CD4-positive, CD25-positive, alpha-beta regulatory T cell (primary cell): ENCODE measurements around the gene FRMPD4. TPM values are rescaled to one million over a fixed set of nuclear protein-coding genes. Genes with fewer than 3 reads are reported as not detected.
"Not testable (repeated sequence)": the region's sequence is repeated elsewhere in the genome, so short reads cannot be mapped to it uniquely, and the experiment has no call there.

Source experiments
- ATAC-seq, 2 donors: fragments of 150-1000 bp; cut with Tn5 transposase; one replicate each; pipeline ENCODE4 v1.10.0; 2021; ENCODE audit warnings: low read depth in 2 of 2, moderate number of reproducible peaks in 2 of 2, moderate library complexity in 1 of 2
- DNase-seq, 3 donors: peaks; one replicate each; pipeline versions ENCODE4 v3.0.0 to v3.0.0-alpha.2; 2012 to 2022; ENCODE audit warnings: mixed read lengths in 1 of 3
- H3K27ac ChIP-seq: one replicate; pipeline ENCODE4 v1.7.0; 2013; ENCODE audit warnings: mild to moderate bottlenecking, low read length; ENCODE audit not compliant: insufficient read depth, poor library complexity, severe bottlenecking
- H3K27me3 ChIP-seq: one replicate; pipeline ENCODE4 v1.7.0; 2013; ENCODE audit warnings: low read length; ENCODE audit not compliant: control insufficient read depth, insufficient read depth
- H3K36me3 ChIP-seq: one replicate; pipeline ENCODE4 v1.7.0; 2013; ENCODE audit warnings: mild to moderate bottlenecking, low read length, moderate library complexity; ENCODE audit not compliant: control insufficient read depth, insufficient read depth
- H3K4me1 ChIP-seq: 2 replicates; pipeline ENCODE4 v1.7.0; 2013; ENCODE audit warnings: mild to moderate bottlenecking, low read length; ENCODE audit not compliant: insufficient read depth, control insufficient read depth, poor library complexity, severe bottlenecking
- H3K4me3 ChIP-seq: one replicate; pipeline ENCODE4 v1.7.0; 2013; ENCODE audit warnings: low read depth, mild to moderate bottlenecking, low read length, moderate library complexity
- H3K9me3 ChIP-seq, 2 experiments: 1 replicate in 1 of 2; 2 replicates in 1 of 2; pipeline ENCODE4 v1.7.0; 2013; ENCODE audit warnings: low read length in 2 of 2, mild to moderate bottlenecking in 1 of 2, moderate library complexity in 1 of 2; ENCODE audit not compliant: control insufficient read depth in 2 of 2
- H3K27ac Mint-ChIP-seq, 3 donors: one replicate each; pipeline ENCODE4 v1.8.0; 2020 to 2022; ENCODE audit warnings: mild to moderate bottlenecking in 3 of 3, mixed read lengths in 3 of 3, moderate library complexity in 2 of 3
- H3K27me3 Mint-ChIP-seq: one replicate; pipeline ENCODE4 v1.8.0; 2022; ENCODE audit warnings: mild to moderate bottlenecking, mixed read lengths
- H3K36me3 Mint-ChIP-seq: one replicate; pipeline ENCODE4 v1.8.0; 2020; ENCODE audit warnings: mixed read lengths
- H3K4me1 Mint-ChIP-seq, 4 donors: one replicate each; pipeline ENCODE4 v1.8.0; 2020 to 2022; ENCODE audit warnings: mixed read lengths in 4 of 4, mild to moderate bottlenecking in 1 of 4
- H3K4me3 Mint-ChIP-seq, 4 donors: one replicate each; pipeline ENCODE4 v1.8.0; 2020 to 2022; ENCODE audit warnings: mild to moderate bottlenecking in 4 of 4, mixed read lengths in 4 of 4, moderate library complexity in 3 of 4
- H3K9me3 Mint-ChIP-seq, 7 donors: one replicate each; pipeline ENCODE4 v1.8.0; 2020 to 2022; ENCODE audit warnings: mixed read lengths in 7 of 7, mild to moderate bottlenecking in 3 of 7, moderate library complexity in 2 of 7
- polyA plus RNA-seq, 4 donors: library from polyadenylated mRNA; unstranded; fragments of 300-500 nt; fragmentation: Illumina TruSeq; gene quantifications; one replicate each; pipeline ENCODE4 v1.2.3, GENCODE V29; 2021
- total RNA-seq: library from RNA; stranded (reverse); gene quantifications from one replicate; pipeline ENCODE4 v1.2.3, GENCODE V29; 2022

The FRMPD4 gene
- total and polyA plus RNA-seq, 5 donors from 2014 or later = not detected

DNA sequence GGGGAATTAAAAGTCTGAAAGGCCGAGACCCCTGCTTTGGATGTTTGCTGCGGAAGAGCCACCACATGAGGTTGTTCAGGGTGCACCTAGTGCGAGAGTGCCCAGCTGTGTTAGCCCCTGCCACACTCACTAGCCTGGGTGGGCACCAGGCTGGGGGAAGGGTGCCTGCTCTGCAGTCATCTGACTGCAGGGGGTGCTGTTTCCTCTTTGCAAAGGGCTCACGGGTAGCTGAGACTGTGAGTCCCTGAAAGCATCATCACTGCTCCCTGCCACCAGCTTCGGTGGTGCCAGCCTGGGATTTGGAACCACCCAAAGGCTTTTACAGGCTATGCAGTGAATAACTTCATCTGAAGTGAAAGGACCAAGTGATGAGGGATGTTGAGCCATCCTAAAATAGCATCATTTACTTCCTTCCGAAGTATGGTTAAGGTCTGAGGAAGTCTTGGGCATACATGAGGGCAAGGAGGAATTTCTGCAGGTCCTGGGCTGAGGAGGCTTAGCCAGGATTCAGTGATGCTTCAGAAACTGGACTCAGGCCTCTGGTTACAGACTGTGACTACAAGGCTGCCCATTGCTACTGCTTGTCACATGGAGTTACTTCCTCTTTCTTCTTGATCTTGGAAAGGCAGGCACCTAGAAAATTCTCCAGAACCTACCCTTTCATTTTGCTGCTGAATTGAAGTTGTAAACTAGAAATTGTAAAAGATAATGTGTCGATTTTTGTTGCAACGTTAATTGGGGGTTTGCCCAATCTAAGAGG is 359.7 kb downstream of the FRMPD4 start:
- no peaks in the 10 kb centered on the region for H3K27me3 ChIP-seq
- Mint-ChIP-seq H3K4me1 (no peaks in the 10 kb centered on the region), H3K27ac (no peak overlapping the region), H3K27me3 (no peaks in the 10 kb centered on the region), H3K4me3 (no peak overlapping the region), H3K9me3 (peaks cover 0 to 5% (median 0%) of the 10 kb centered on the region in 7 donors), H3K36me3 (no peaks in the 10 kb centered on the region)
- no peaks in the 10 kb centered on the region for H3K9me3 ChIP-seq
- no peaks in the 10 kb centered on the region for H3K36me3 ChIP-seq
- DNase-seq (no peak), ATAC-seq (no peak)
- H3K4me1 ChIP-seq = no peaks in the 10 kb centered on the region
- H3K4me3 ChIP-seq = no peak overlapping the region
- no peak overlapping the region for H3K27ac ChIP-seq

- Histone ChIP-seq H3K4me3 (no peak overlapping the region), H3K4me1 (no peaks in the 10 kb centered on the region), H3K27me3 (no peaks in the 10 kb centered on the region), H3K27ac (no peak overlapping the region), H3K36me3 (no peaks in the 10 kb centered on the region), H3K9me3 (no peaks in the 10 kb centered on the region)
- Mint-ChIP-seq H3K9me3 (peaks cover 0 to 4% (median 0%) of the 10 kb centered on the region in 7 donors), H3K4me1 (no peaks in the 10 kb centered on the region), H3K27me3 (no peaks in the 10 kb centered on the region), H3K27ac (no peak overlapping the region), H3K4me3 (no peak overlapping the region), H3K36me3 (no peaks in the 10 kb centered on the region)
- ATAC-seq = no peak
- no peak for DNase-seq
Measured at GRCh38 chrX:12505127-12505526, 366.9 kb downstream of the FRMPD4 start.

DNA sequence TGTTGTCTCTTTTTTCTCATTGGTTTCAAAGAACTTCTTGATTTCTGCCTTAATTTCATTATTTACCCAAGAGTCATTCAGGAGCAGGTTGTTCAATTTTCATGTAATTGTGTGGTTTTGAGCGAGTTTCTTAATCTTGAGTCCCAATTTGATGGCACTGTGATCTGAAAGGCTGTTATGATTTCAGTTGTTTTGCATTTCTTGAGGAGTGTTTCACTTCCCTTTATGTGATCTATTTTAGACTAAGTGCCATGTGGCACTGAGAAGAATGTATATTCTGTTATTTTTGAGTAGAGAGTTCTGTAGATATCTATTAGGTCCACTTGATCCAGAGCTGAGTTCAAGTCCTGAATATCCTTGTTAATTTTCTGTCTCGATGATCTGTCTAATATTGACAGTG is 377.1 kb downstream of the FRMPD4 start:
- H3K4me1 Mint-ChIP-seq, H3K36me3 ChIP-seq, H3K4me3 Mint-ChIP-seq, H3K36me3 Mint-ChIP-seq, ATAC-seq, H3K9me3 ChIP-seq, H3K27me3 Mint-ChIP-seq, H3K4me1 ChIP-seq, H3K27ac ChIP-seq, DNase-seq, H3K27me3 ChIP-seq, H3K4me3 ChIP-seq, H3K27ac Mint-ChIP-seq: not testable (repeated sequence)
- H3K9me3 Mint-ChIP-seq = peaks cover 0 to 19% (median 4%) of the 10 kb centered on the region in 7 donors

GRCh38 chrX:12526306-12526705 is 388.0 kb downstream of the FRMPD4 start:
- Mint-ChIP-seq H3K27ac (no peak overlapping the region), H3K9me3 (peaks cover 0 to 3% (median 0%) of the 10 kb centered on the region in 7 donors), H3K36me3 (no peaks in the 10 kb centered on the region), H3K4me1 (no peaks in the 10 kb centered on the region), H3K4me3 (no peak overlapping the region), H3K27me3 (no peaks in the 10 kb centered on the region)
- Histone ChIP-seq H3K4me1 (no peaks in the 10 kb centered on the region), H3K9me3 (no peaks in the 10 kb centered on the region), H3K4me3 (no peak overlapping the region), H3K27ac (no peak overlapping the region), H3K27me3 (no peaks in the 10 kb centered on the region), H3K36me3 (no peaks in the 10 kb centered on the region)
- DNase-seq (no peak), ATAC-seq (no peak)

GRCh38 chrX:12538096-12538495 is 399.8 kb downstream of the FRMPD4 start:
- not testable (repeated sequence) for H3K27me3 Mint-ChIP-seq, H3K27ac Mint-ChIP-seq, H3K4me1 Mint-ChIP-seq, DNase-seq, H3K4me3 ChIP-seq, H3K9me3 ChIP-seq, H3K36me3 ChIP-seq, H3K27me3 ChIP-seq, H3K4me1 ChIP-seq, H3K4me3 Mint-ChIP-seq, ATAC-seq, H3K36me3 Mint-ChIP-seq, H3K9me3 Mint-ChIP-seq, H3K27ac ChIP-seq

GRCh38 chrX:12542251-12542650 is 404.0 kb downstream of the FRMPD4 start:
- H3K36me3 Mint-ChIP-seq, H3K36me3 ChIP-seq, H3K27me3 Mint-ChIP-seq, H3K9me3 Mint-ChIP-seq, H3K4me1 Mint-ChIP-seq, H3K4me3 ChIP-seq, H3K27ac Mint-ChIP-seq, H3K4me3 Mint-ChIP-seq, H3K4me1 ChIP-seq, H3K9me3 ChIP-seq, H3K27ac ChIP-seq, ATAC-seq, DNase-seq, H3K27me3 ChIP-seq: not testable (repeated sequence)

GRCh38 chrX:12548341-12548740 is 410.1 kb downstream of the FRMPD4 start:
- H3K4me1 ChIP-seq = no peaks in the 10 kb centered on the region
- no peaks in the 10 kb centered on the region for H3K9me3 ChIP-seq
- H3K4me3 ChIP-seq = no peak overlapping the region
- no peaks in the 10 kb centered on the region for H3K36me3 Mint-ChIP-seq
- ATAC-seq (no peak), DNase-seq (no peak)
- H3K27me3 ChIP-seq = no peaks in the 10 kb centered on the region
- no peaks in the 10 kb centered on the region for H3K27me3 Mint-ChIP-seq
- H3K36me3 ChIP-seq = no peaks in the 10 kb centered on the region
- H3K4me1 Mint-ChIP-seq = no peaks in the 10 kb centered on the region
- peaks cover 0 to 2% (median 0%) of the 10 kb centered on the region in 7 donors for H3K9me3 Mint-ChIP-seq
- H3K27ac ChIP-seq = no peak overlapping the region
- H3K4me3 Mint-ChIP-seq = no peak overlapping the region
- no peak overlapping the region for H3K27ac Mint-ChIP-seq

GRCh38 chrX:12548746-12549145 is 410.5 kb downstream of the FRMPD4 start:
- Mint-ChIP-seq H3K27me3 (no peaks in the 10 kb centered on the region), H3K4me3 (no peak overlapping the region), H3K36me3 (no peaks in the 10 kb centered on the region), H3K9me3 (peaks cover 0 to 2% (median 0%) of the 10 kb centered on the region in 7 donors), H3K4me1 (no peaks in the 10 kb centered on the region), H3K27ac (no peak overlapping the region)
- DNase-seq (no peak), ATAC-seq (no peak)
- Histone ChIP-seq H3K27ac (no peak overlapping the region), H3K27me3 (no peaks in the 10 kb centered on the region), H3K9me3 (no peaks in the 10 kb centered on the region), H3K4me1 (no peaks in the 10 kb centered on the region), H3K36me3 (no peaks in the 10 kb centered on the region), H3K4me3 (no peak overlapping the region)
